BJ (cell line): Measurements from ENCODE around the gene ERI3. TPM values are rescaled to one million over a fixed set of nuclear protein-coding genes. Genes with fewer than 3 reads are reported as not detected.

Experiments used
- CTCF ChIA-PET: fragments of 350-600 bp; formaldehyde crosslinking; extraction: SDS; loops from one replicate; lab custom pipeline; 2021; ENCODE audit warnings: antibody characterized with exemption, inconsistent platforms; lab: Yijun Ruan, JAX
- POLR2A ChIA-PET: fragments of 300-600 bp; sonication (Branson Sonifier 250); formaldehyde crosslinking; extraction: SDS; loops from one replicate; lab custom pipeline; 2021; ENCODE audit warnings: antibody characterized with exemption; lab: Charles Lee
- DNase-seq: peaks from one replicate; pipeline ENCODE4 v3.0.0-alpha.2; 2011; ENCODE audit warnings: low read depth
- H3K27me3 ChIP-seq: 2 replicates; pipeline ENCODE4 v1.6.0; 2011; ENCODE audit warnings: low read length; ENCODE audit not compliant: control insufficient read depth, insufficient read depth
- H3K36me3 ChIP-seq: 2 replicates; pipeline ENCODE4 v1.5.1; 2011; ENCODE audit warnings: low read length; ENCODE audit not compliant: control insufficient read depth, insufficient read depth
- H3K4me3 ChIP-seq: 2 replicates; pipeline ENCODE4 v1.5.1; 2011; ENCODE audit warnings: low read depth, mild to moderate bottlenecking, control low read depth, low read length
- CTCF ChIP-seq: IDR thresholded peaks from 2 replicates; pipeline ENCODE4 v1.5.1; 2011; ENCODE audit warnings: low read depth, mild to moderate bottlenecking, control low read depth, inconsistent platforms, low read length, moderate library complexity; ENCODE audit not compliant: insufficient read depth
- polyA plus RNA-seq: library from polyadenylated mRNA; depleted of rRNA; stranded (reverse); fragments of >200 nt; gene quantifications from 2 replicates; pipeline ENCODE4 v1.2.3, GENCODE V29; 2011

ERI3 gene
- polyA plus RNA-seq, 1 experiment: 75.4 TPM

- Histone ChIP-seq H3K36me3 (no peaks in the 10 kb centered on the region), H3K4me3 (no peak overlapping the region), H3K27me3 (no peaks in the 10 kb centered on the region)
- DNase-seq: no peak
- POLR2A ChIA-PET: no interaction called here
- no peak for TF ChIP-seq CTCF
- CTCF ChIA-PET: interaction anchor here (1.3 to 2.0 kb wide), 2 partner anchors 18 to 140 kb away, joined by 3 to 6 read pairs; no protein-coding TSS in a partner anchor
Measured at GRCh38 chr1:44357710-44358109, 2.7 kb upstream of the ERI3 start.

GRCh38 chr1:44355582-44356305 is 687 bp upstream of the ERI3 start:
- no peak for DNase-seq
- Histone ChIP-seq H3K36me3 (no peaks in the 10 kb centered on the region), H3K27me3 (no peaks in the 10 kb centered on the region), H3K4me3 (no peak overlapping the region; the same call in 1 of the 2 replicates)
- no peak for TF ChIP-seq CTCF
- ChIA-PET POLR2A (no interaction called here), CTCF (interaction anchor here (1.1 to 1.8 kb wide), 5 partner anchors 61 to 307 kb away, joined by 3 to 5 read pairs (median 4); no protein-coding TSS in a partner anchor)

GRCh38 chr1:44354268-44354839 is 703 bp downstream of the ERI3 start:
- Histone ChIP-seq H3K36me3 (no peaks in the 10 kb centered on the region), H3K4me3 (peak overlapping the region; percentile 79), H3K27me3 (no peaks in the 10 kb centered on the region)
- no peak for TF ChIP-seq CTCF
- DNase-seq: no peak
- CTCF ChIA-PET: interaction anchor here (0.9 kb wide), 1 partner anchor 26 kb away, joined by 3 read pairs; no protein-coding TSS in a partner anchor
- POLR2A ChIA-PET: no interaction called here

GRCh38 chr1:44353604-44354003 is 1.5 kb downstream of the ERI3 start:
- no peaks in the 10 kb centered on the region for H3K36me3 ChIP-seq
- DNase-seq: no peak
- TF ChIP-seq CTCF: no peak
- CTCF ChIA-PET: interaction anchor here (0.8 to 1.9 kb wide), 3 partner anchors 26 to 242 kb away, joined by 3 to 9 read pairs (median 3); no protein-coding TSS in a partner anchor
- POLR2A ChIA-PET: no interaction called here
- no peak overlapping the region for H3K4me3 ChIP-seq
- no peaks in the 10 kb centered on the region for H3K27me3 ChIP-seq

- no peak for TF ChIP-seq CTCF
- Histone ChIP-seq H3K36me3 (no peaks in the 10 kb centered on the region), H3K27me3 (no peaks in the 10 kb centered on the region), H3K4me3 (no peak overlapping the region)
- ChIA-PET CTCF (interaction anchor here (0.6 to 1.0 kb wide), 3 partner anchors 20 to 416 kb away, joined by 3 read pairs; no protein-coding TSS in a partner anchor), POLR2A (no interaction called here)
- DNase-seq: no peak
Measured at GRCh38 chr1:44351289-44351688, 3.8 kb downstream of the ERI3 start.
